ENCODE data around the gene OR13J1. TPM values are rescaled to one million over a fixed set of nuclear protein-coding genes. Genes with fewer than 3 reads are reported as not detected.
A peak's percentile ranks its signal among the peaks of the same experiment; 100 is the strongest.

Gene OR13J1
- total RNA-seq, 1 donor from 2014 or later: not detected

DNA sequence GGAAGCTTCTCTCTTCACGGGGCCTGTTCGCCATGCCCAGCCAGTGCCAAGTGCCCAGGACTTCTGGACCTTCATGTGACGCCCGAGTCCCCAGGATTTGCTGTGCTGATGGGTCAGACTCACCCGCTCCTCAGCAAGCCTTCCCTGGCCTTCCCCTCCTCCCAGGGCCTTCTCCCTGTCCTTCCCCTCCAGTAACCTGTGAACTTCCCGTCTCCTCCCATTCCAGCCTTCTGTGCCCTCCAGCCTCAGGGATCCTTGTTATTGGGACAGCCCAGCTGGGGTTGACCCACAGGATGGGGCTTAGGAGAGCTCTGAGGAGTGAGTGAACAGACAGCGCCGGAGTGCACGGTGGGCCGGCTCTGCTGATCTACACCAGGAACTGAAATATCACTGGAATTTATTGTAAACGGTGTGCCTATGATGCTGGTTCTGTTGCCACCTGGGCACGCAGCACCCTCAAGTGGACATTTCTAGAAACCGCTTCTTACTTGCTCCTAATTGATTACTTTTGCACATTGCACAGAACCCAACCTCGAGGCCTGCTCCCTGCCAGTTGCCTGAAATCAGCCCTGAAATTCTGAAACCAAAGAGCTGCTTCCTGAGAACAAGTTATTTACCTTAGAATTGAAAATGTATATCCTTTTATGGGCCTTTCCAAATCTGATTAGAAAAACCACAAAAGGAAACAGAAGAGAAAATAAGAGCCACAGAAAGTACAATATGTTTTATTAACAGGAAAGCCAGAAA is 40.6 kb upstream of the OR13J1 start:
- TF ChIP-seq, protein P1, sequence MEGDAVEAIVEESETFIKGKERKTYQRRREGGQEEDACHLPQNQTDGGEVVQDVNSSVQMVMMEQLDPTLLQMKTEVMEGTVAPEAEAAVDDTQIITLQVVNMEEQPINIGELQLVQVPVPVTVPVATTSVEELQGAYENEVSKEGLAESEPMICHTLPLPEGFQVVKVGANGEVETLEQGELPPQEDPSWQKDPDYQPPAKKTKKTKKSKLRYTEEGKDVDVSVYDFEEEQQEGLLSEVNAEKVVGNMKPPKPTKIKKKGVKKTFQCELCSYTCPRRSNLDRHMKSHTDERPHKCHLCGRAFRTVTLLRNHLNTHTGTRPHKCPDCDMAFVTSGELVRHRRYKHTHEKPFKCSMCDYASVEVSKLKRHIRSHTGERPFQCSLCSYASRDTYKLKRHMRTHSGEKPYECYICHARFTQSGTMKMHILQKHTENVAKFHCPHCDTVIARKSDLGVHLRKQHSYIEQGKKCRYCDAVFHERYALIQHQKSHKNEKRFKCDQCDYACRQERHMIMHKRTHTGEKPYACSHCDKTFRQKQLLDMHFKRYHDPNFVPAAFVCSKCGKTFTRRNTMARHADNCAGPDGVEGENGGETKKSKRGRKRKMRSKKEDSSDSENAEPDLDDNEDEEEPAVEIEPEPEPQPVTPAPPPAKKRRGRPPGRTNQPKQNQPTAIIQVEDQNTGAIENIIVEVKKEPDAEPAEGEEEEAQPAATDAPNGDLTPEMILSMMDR (IDR thresholded peaks at IDR 0.05; ENCODE audit: partially characterized antibody, unreplicated experiment): no peak
- peak overlapping the region; percentile 23 for H3K27ac Mint-ChIP-seq (ENCODE audit: unreplicated experiment)
- DNase-seq: peak; percentile 40
- peaks cover 8% of the 10 kb centered on the region for H3K27me3 Mint-ChIP-seq (ENCODE audit: unreplicated experiment)
- H3K36me3 Mint-ChIP-seq (ENCODE audit: unreplicated experiment): no peaks in the 10 kb centered on the region
- H3K4me3 Mint-ChIP-seq (ENCODE audit: unreplicated experiment): no peak overlapping the region
- peaks cover 5% of the 10 kb centered on the region for H3K9me3 Mint-ChIP-seq (ENCODE audit: unreplicated experiment)
- H3K4me1 Mint-ChIP-seq (ENCODE audit: low read depth, unreplicated experiment): peaks cover 28% of the 10 kb centered on the region

DNA sequence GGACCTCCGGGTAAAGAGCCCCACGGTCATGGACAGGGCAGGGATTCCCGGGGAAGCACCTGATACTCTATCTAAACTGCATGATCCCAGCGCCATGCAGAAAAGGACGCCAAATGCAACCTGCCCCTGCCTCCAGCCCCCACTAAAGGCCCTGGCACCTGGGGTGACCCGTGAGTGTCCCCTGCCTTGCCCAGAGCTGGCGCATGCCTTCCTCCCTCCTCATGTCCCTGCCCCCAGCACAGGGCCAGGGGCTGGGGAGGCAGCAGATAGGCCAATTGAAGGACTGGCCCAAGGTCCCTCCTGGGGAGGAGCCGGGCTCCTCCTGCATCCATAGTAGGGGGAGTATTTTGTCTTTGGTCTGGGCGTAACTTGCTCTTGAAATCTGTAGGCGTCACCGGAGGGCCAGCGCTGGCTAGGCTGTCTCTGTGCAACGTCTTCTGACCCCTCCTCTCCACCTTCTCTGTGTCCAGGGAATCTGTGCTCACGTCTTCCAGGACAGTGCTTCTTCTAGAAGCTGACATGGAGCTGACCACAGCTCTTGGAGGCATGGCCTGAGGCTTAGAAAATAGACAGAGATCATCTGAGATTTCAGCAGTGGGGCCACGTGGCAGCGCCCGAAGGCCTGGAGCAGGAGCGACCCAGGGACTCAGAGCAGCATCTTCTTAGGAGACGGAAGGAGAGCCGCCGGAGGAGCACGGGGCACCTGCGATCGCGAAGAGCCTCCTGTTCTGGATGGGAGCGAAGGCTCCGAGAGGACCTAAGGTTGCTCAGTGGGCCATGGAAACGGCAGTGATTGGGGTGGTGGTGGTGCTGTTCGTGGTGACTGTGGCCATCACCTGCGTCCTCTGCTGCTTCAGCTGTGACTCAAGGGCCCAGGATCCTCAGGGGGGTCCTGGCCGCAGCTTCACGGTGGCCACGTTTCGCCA is 39.7 kb upstream of the OR13J1 start:
- H3K9me3 Mint-ChIP-seq (ENCODE audit: unreplicated experiment): peaks cover 5% of the 10 kb centered on the region
- no peak for DNase-seq

DNA sequence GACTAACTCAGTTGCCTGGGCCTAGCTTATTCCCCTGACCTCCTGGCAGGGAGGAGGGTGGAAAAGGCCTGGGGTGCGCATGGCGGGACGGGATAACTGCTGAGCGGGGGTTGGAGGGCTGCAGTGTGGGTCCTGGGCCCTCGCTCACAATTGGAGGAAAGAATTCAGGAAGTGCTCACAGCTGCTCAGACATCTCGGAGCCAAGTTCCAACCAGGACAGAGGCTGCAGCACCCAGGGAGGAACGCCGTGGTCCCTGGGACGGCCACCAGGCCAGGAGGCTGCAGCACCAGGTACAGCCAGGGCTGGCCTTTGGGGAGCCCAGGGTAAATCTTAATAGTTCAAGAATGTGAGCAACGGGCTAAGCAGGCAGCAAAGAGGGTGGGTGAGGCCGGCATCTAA is 39.1 kb upstream of the OR13J1 start, which contains the start of gene SPAAR:
TSS of gene SPAAR (plus strand) at position 217 of the 400 bp plus-strand sequence. CDS start 974 bp downstream, outside the sequence.
- H3K9me3 Mint-ChIP-seq (ENCODE audit: unreplicated experiment): peaks cover 5% of the 10 kb centered on the region
- DNase-seq: no peak
- peak within 1 kb of the TSS; percentile 59 for H3K27ac Mint-ChIP-seq (ENCODE audit: unreplicated experiment)
- no peaks in the 10 kb centered on the region for H3K36me3 Mint-ChIP-seq (ENCODE audit: unreplicated experiment)
- peak within 1 kb of the TSS; percentile 42 for H3K4me3 Mint-ChIP-seq (ENCODE audit: unreplicated experiment)
- peaks cover 8% of the 10 kb centered on the region for H3K27me3 Mint-ChIP-seq (ENCODE audit: unreplicated experiment)
- H3K4me1 Mint-ChIP-seq (ENCODE audit: low read depth, unreplicated experiment): peaks cover 32% of the 10 kb centered on the region
- TF ChIP-seq, protein P1 (IDR thresholded peaks at IDR 0.05; ENCODE audit: partially characterized antibody, unreplicated experiment): no peak

More for the DNA sequence above, 39.7 kb upstream of the OR13J1 start:
- TF ChIP-seq, protein P1 (IDR thresholded peaks at IDR 0.05; ENCODE audit: partially characterized antibody, unreplicated experiment): no peak
- Mint-ChIP-seq H3K27me3 (ENCODE audit: unreplicated experiment) (peaks cover 8% of the 10 kb centered on the region), H3K36me3 (ENCODE audit: unreplicated experiment) (no peaks in the 10 kb centered on the region), H3K27ac (ENCODE audit: unreplicated experiment) (no peak overlapping the region), H3K4me3 (ENCODE audit: unreplicated experiment) (no peak overlapping the region), H3K4me1 (ENCODE audit: low read depth, unreplicated experiment) (peaks cover 29% of the 10 kb centered on the region)

DNA sequence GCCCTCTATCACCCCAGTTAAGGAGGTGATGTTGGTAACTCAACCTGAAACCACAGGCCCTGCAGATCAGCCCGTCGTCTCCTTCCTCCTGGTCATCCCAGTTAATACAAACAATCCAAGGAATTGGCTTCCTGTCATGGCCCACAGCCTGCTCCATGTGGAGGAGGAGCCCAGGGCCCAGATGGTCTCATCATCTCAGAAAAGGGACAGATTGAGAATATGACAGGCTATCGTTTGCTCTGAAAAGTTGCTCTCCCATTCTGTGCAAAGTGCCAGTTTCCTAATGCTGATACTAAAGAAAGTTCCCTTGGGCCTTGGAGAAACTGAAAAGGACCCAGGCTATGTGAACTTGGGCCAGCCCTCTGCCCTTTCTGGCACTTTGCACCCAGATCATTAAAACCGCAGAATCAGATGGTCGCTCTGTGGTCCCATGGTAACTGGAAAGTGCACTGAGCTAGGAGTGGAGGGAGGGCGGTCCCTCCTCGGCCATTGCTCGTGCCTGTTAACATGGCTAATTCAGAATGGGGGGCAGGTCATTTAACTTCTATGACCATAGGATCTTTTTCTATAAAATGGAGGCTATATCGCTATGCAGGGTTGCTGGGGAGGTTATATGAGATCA is 38.4 kb upstream of the OR13J1 start:
- peaks cover 8% of the 10 kb centered on the region for H3K27me3 Mint-ChIP-seq (ENCODE audit: unreplicated experiment)
- no peaks in the 10 kb centered on the region for H3K36me3 Mint-ChIP-seq (ENCODE audit: unreplicated experiment)
- H3K27ac Mint-ChIP-seq (ENCODE audit: unreplicated experiment): peak overlapping the region; percentile 59
- H3K4me1 Mint-ChIP-seq (ENCODE audit: low read depth, unreplicated experiment): peaks cover 36% of the 10 kb centered on the region
- peaks cover 5% of the 10 kb centered on the region for H3K9me3 Mint-ChIP-seq (ENCODE audit: unreplicated experiment)
- TF ChIP-seq, protein P1 (IDR thresholded peaks at IDR 0.05; ENCODE audit: partially characterized antibody, unreplicated experiment): no peak
- DNase-seq: no peak
- H3K4me3 Mint-ChIP-seq (ENCODE audit: unreplicated experiment): peak overlapping the region; percentile 42
